HepG2 (cell line): Measurements from ENCODE around the gene UBE3D. TPM values are rescaled to one million over a fixed set of nuclear protein-coding genes. Genes with fewer than 3 reads are reported as not detected.

Experiments
- ATAC-seq: fragments of 200-7000 bp; cut with Tn5 transposase; 3 replicates; pipeline ENCODE4 v1.9.1; 2020; ENCODE audit warnings: mild to moderate bottlenecking, moderate library complexity
- BruUV-seq: library from RNA; stranded (reverse); fragments of 400-500 nt; replicated peaks from 2 replicates; lab custom pipeline; 2021; lab: Mats Ljungman, UMichigan
- CTCF ChIA-PET: fragments of 300-600 bp; formaldehyde crosslinking; extraction: SDS; loops from one replicate; lab custom pipeline; 2021; ENCODE audit warnings: low total read pairs, inconsistent platforms, low intra/inter-chr PET ratio; lab: Yijun Ruan, JAX
- POLR2A ChIA-PET: fragments of 350-600 bp; sonication (Branson Sonifier 250); formaldehyde crosslinking; loops from one replicate; lab custom pipeline; 2020; ENCODE audit warnings: antibody characterized with exemption, inconsistent platforms; lab: Yijun Ruan, JAX
- DNase-seq: peaks from one replicate; pipeline ENCODE4 v3.0.0-alpha.2; 2015; ENCODE audit warnings: low spot score
- FAIRE-seq: peaks from 3 replicates; lab custom pipeline; 2011; peaks lifted over from hg19 to GRCh38; lab: Jason Lieb, UNC
- H2AFZ ChIP-seq: one replicate; pipeline ENCODE4 v1.6.1; 2011; ENCODE audit warnings: low read length, inconsistent platforms
- H3K27ac ChIP-seq: fragments of 300-600 bp; 3 replicates; pipeline ENCODE4 v1.8.0; 2011; ENCODE audit warnings: mixed run types, mild to moderate bottlenecking, mixed read lengths, low read length, inconsistent platforms; ENCODE audit not compliant: insufficient read depth; ENCODE audit errors: extremely low read length
- H3K27me3 ChIP-seq, 2 experiments: fragments of 200-600 bp in 1 of 2; 2 replicates in 1 of 2; 3 replicates in 1 of 2; pipeline versions ENCODE4 v1.6.0 to v1.8.0; 2011; ENCODE audit warnings: low read length in 2 of 2, mild to moderate bottlenecking in 2 of 2, moderate library complexity in 2 of 2, inconsistent platforms in 1 of 2; ENCODE audit not compliant: insufficient read depth in 2 of 2, control insufficient read depth in 1 of 2
- H3K36me3 ChIP-seq, 2 experiments: fragments of 200-600 bp in 1 of 2; replicated peaks in 1 of 2; 2 replicates in 1 of 2; 3 replicates in 1 of 2; pipeline versions ENCODE4 v1.5.1 to v1.8.0; 2011; ENCODE audit warnings: low read length in 2 of 2, inconsistent platforms in 1 of 2; ENCODE audit not compliant: insufficient read depth in 2 of 2, control insufficient read depth in 1 of 2
- H3K4me1 ChIP-seq: 2 replicates; pipeline ENCODE4 v1.5.1; 2012; ENCODE audit warnings: low read length, inconsistent platforms; ENCODE audit not compliant: insufficient read depth
- H3K4me2 ChIP-seq: 2 replicates; pipeline ENCODE4 v1.6.0; 2011; ENCODE audit warnings: low read depth, low read length, inconsistent platforms
- H3K4me3 ChIP-seq, 3 experiments: fragments of 200-600 bp in 1 of 3; sonication (generic), shearing (Covaris generic) in 1 of 3; replicated peaks in 1 of 3; 2 replicates each; pipeline ENCODE4 v1.5.1; 2011 to 2016; ENCODE audit warnings: low read length in 3 of 3, inconsistent platforms in 2 of 3, low read depth in 2 of 3, mild to moderate bottlenecking in 2 of 3, control low read depth in 1 of 3, mixed read lengths in 1 of 3; ENCODE audit not compliant: insufficient read depth in 1 of 3
- H3K79me2 ChIP-seq: one replicate; pipeline ENCODE4 v1.6.1; 2011; ENCODE audit warnings: low read length, inconsistent platforms; ENCODE audit not compliant: insufficient read depth
- H3K9ac ChIP-seq: 2 replicates; pipeline ENCODE4 v1.6.0; 2011; ENCODE audit warnings: mild to moderate bottlenecking, low read depth, low read length, inconsistent platforms; ENCODE audit not compliant: insufficient read depth
- H3K9me3 ChIP-seq: 2 replicates; pipeline ENCODE4 v1.5.1; 2012; ENCODE audit warnings: mild to moderate bottlenecking, low read length
- H4K20me1 ChIP-seq: 2 replicates; pipeline ENCODE4 v1.6.0; 2011; ENCODE audit warnings: inconsistent platforms, mild to moderate bottlenecking, low read length, moderate library complexity; ENCODE audit not compliant: insufficient read depth
- CHD2 ChIP-seq: IDR thresholded peaks from 2 replicates; pipeline ENCODE4 v1.6.1; 2011; ENCODE audit warnings: low read depth, low read length, improper control_type of control experiment
- FOSL2 ChIP-seq: sonication (generic); formaldehyde crosslinking; IDR thresholded peaks from 2 replicates; pipeline ENCODE4 v1.4.0; 2020; ENCODE audit warnings: missing genetic modification reagents
- GMEB1 ChIP-seq: sonication (generic); formaldehyde crosslinking; IDR thresholded peaks from 2 replicates; pipeline ENCODE4 v1.5.1; 2020; ENCODE audit warnings: missing genetic modification reagents, mild to moderate bottlenecking, borderline replicate concordance
- GMEB2 ChIP-seq: IDR thresholded peaks from 2 replicates; pipeline ENCODE4 v1.6.1; 2016; ENCODE audit warnings: missing biosample characterization, missing genetic modification reagents, low read depth
- GTF3A ChIP-seq: sonication (generic); formaldehyde crosslinking; conservative IDR thresholded peaks from 2 replicates; pipeline ENCODE4 v1.4.0; 2020; ENCODE audit warnings: mild to moderate bottlenecking, missing genetic modification reagents
- IKZF1 ChIP-seq: fragments of 450-650 bp; IDR thresholded peaks from 2 replicates; pipeline ENCODE4 v1.7.1; 2016
- MEIS2 ChIP-seq: sonication (generic); formaldehyde crosslinking; IDR thresholded peaks from 2 replicates; pipeline ENCODE4 v1.9.0; 2021; ENCODE audit warnings: mild to moderate bottlenecking, missing genetic modification reagents
- RCOR2 ChIP-seq: IDR thresholded peaks from 2 replicates; pipeline ENCODE4 v1.6.1; 2016; ENCODE audit warnings: missing biosample characterization, missing genetic modification reagents
- SP5 ChIP-seq: IDR thresholded peaks from 2 replicates; pipeline ENCODE4 v1.6.1; 2016; ENCODE audit warnings: low read depth, borderline replicate concordance
- SSRP1 ChIP-seq: IDR thresholded peaks from 2 replicates; pipeline ENCODE4 v1.6.1; 2016; ENCODE audit warnings: control low read depth
- TARDBP ChIP-seq: sonication (generic); formaldehyde crosslinking; IDR thresholded peaks from 2 replicates; pipeline ENCODE4 v1.8.0; 2022; ENCODE audit warnings: mild to moderate bottlenecking, missing genetic modification reagents
- ZBTB42 ChIP-seq: sonication (generic); formaldehyde crosslinking; IDR thresholded peaks from 2 replicates; pipeline ENCODE4 v1.5.0; 2020; ENCODE audit warnings: mild to moderate bottlenecking, missing genetic modification reagents
- ZNF205 ChIP-seq: IDR thresholded peaks from 2 replicates; pipeline ENCODE4 v1.6.1; 2018; ENCODE audit warnings: missing biosample characterization, missing genetic modification reagents
- ZNF230 ChIP-seq: sonication (generic); formaldehyde crosslinking; IDR thresholded peaks from 2 replicates; pipeline ENCODE4 v1.4.0; 2020; ENCODE audit warnings: mild to moderate bottlenecking, missing genetic modification reagents
- WGBS: methylation state at CpG from one replicate; pipeline ENCODE4 v1.1.6; 2017; ENCODE audit warnings: low lambda C conversion rate; 5-methylcytosine and 5-hydroxymethylcytosine counted together
- in situ Hi-C: cut with HindIII; loops from 2 replicates; pipeline ENCODE4 v1.10.0; 2017; ENCODE audit warnings: low pct_unique_long_range_greater_than_20kb; ENCODE audit not compliant: extremely low pct_ligation_motif_present
- intact Hi-C: fragments of 100-400 bp; cut with micrococcal nuclease; formaldehyde crosslinking; loops from one replicate; pipeline ENCODE4 v1.10.0; 2022; ENCODE audit not compliant: unreplicated experiment
- polyA plus RNA-seq, 8 experiments: library from polyadenylated mRNA; depleted of rRNA in 3 of 8; stranded (reverse) in 7 of 8; unstranded in 1 of 8; fragments of >200 nt; fragmentation: Illumina TruSeq in 4 of 8; extraction: Trizol in 4 of 8; gene quantifications; 2 replicates each; pipeline versions ENCODE4 v1.2.1 to v1.2.3, GENCODE V29; 2011 to 2016; ENCODE audit warnings: low read depth in 4 of 8, missing spikeins in 1 of 8, mixed read lengths in 1 of 8; ENCODE audit not compliant: insufficient read depth in 1 of 8
- total RNA-seq, 5 experiments: library from RNA; depleted of rRNA; stranded (reverse); fragments of >200 nt; fragmentation: Illumina TruSeq; extraction: Trizol; gene quantifications; 2 replicates each; pipeline ENCODE4 v1.2.3, GENCODE V29; 2016; ENCODE audit warnings: low read depth in 1 of 5

The UBE3D gene
- total and polyA plus RNA-seq, 2 of the 13 experiments (the other 11 are each of a cell fraction or from before 2014, with no cell fraction given): 5.1 to 11.4 TPM

GRCh38 chr6:82989736-82990290, 75.8 kb downstream of the UBE3D start (continued):
- TF ChIP-seq GMEB1 (CRISPR knock-in tag): no peak
- TF ChIP-seq TARDBP (CRISPR knock-in tag): no peak

GRCh38 chr6:82988930-82989351, 76.7 kb downstream of the UBE3D start:
- no peaks in the 10 kb centered on the region for H3K4me1 ChIP-seq
- ATAC-seq (no peak), DNase-seq (no peak), FAIRE-seq (no peak)
- H3K36me3 ChIP-seq: no peaks in the 10 kb centered on the region
- no peaks in the 10 kb centered on the region for H4K20me1 ChIP-seq
- no peaks in the 10 kb centered on the region for H3K27me3 ChIP-seq
- TF ChIP-seq GTF3A (CRISPR knock-in tag) (no peak), RCOR2 (CRISPR knock-in tag) (no peak), ZNF230 (CRISPR knock-in tag) (no peak), SP5 (no peak), IKZF1 (no peak), ZNF205 (CRISPR knock-in tag) (no peak), FOSL2 (CRISPR knock-in tag) (no peak), CHD2 (no peak), MEIS2 (CRISPR knock-in tag) (no peak), SSRP1 (CRISPR knock-in tag) (no peak), ZBTB42 (no peak), GMEB2 (no peak)
- BruUV-seq: no TSS peak
- H3K79me2 ChIP-seq: no peaks in the 10 kb centered on the region
- no peak overlapping the region for H2AFZ ChIP-seq
- H3K27ac ChIP-seq: no peak overlapping the region
- H3K4me2 ChIP-seq: no peak overlapping the region
- no peak overlapping the region for H3K4me3 ChIP-seq
- ChIA-PET CTCF (no interaction called here), POLR2A (no interaction called here)
- H3K9ac ChIP-seq: no peak overlapping the region
- in situ Hi-C loops (no loop called here), intact Hi-C loops (no loop called here)
- H3K9me3 ChIP-seq: no peaks in the 10 kb centered on the region
- 94% methylated on average over 2 of the region's 2 CpGs for WGBS
